Thoracic aorta endothelial cell (primary cell): ENCODE data around the gene PRG2. TPM values are rescaled to one million over a fixed set of nuclear protein-coding genes. Genes with fewer than 3 reads are reported as not detected.

ENCODE experiments used
- total RNA-seq: library from RNA; depleted of rRNA; stranded (reverse); fragments of >200 nt; gene quantifications from 2 replicates; pipeline ENCODE4 v1.2.3, GENCODE V29; 2012

PRG2 gene
- total RNA-seq = 0.07 and 0.13 TPM in 2 replicates

GRCh38 chr11:57390535-57390934 lies at the start of gene PRG2:
Gene PRG2, minus strand, starts transcription at chr11:57390650. Its CDS starts 706 bp downstream, at chr11:57389944.

GRCh38 chr11:57426929-57427726 lies 36.7 kb upstream of the PRG2 start, which contains the start of gene SLC43A3:
Gene SLC43A3, minus strand, starts transcription at chr11:57427121. Its CDS starts 949 bp downstream, at chr11:57426172.

GRCh38 chr11:57380975-57381374 lies 9.5 kb downstream of the PRG2 start, which contains the start of gene PRG3:
Gene PRG3, minus strand, starts transcription at chr11:57381150. Its CDS starts 442 bp downstream, at chr11:57380708.

GRCh38 chr11:57338142-57338541 lies 52.3 kb downstream of the PRG2 start, which contains the start of gene P2RX3:
Gene P2RX3, plus strand, starts transcription at chr11:57338352. Its CDS starts 199 bp downstream, at chr11:57338551.

Other genes starting within 250 kb of the PRG2 start
- gene LRRC55, start 208.7 kb downstream of the PRG2 start, total RNA-seq = not detected in 2 replicates
- 0.13 TPM in 1 of 2 replicates, not detected in the other for gene APLNR, start 153.4 kb downstream of the PRG2 start, total RNA-seq
- gene TNKS1BP1, start 65.7 kb downstream of the PRG2 start, total RNA-seq = 46.7 and 50.9 TPM in 2 replicates
- gene SSRP1, start 54.8 kb downstream of the PRG2 start, total RNA-seq = 123 and 143 TPM in 2 replicates
- gene P2RX3, start 52.3 kb downstream of the PRG2 start, total RNA-seq = not detected in 2 replicates
- not detected in 2 replicates for gene PRG3, start 9.5 kb downstream of the PRG2 start, total RNA-seq
- gene SLC43A3, start 36.5 kb upstream of the PRG2 start, total RNA-seq = 120 and 156 TPM in 2 replicates
- 0.22 and 0.27 TPM in 2 replicates for gene RTN4RL2, start 69.9 kb upstream of the PRG2 start, total RNA-seq
- 10.4 and 15.4 TPM in 2 replicates for gene SLC43A1, start 125.1 kb upstream of the PRG2 start, total RNA-seq
- 48.7 and 66.3 TPM in 2 replicates for gene TIMM10, start 140.1 kb upstream of the PRG2 start, total RNA-seq
- gene SMTNL1, start 146.9 kb upstream of the PRG2 start, total RNA-seq = not detected in 2 replicates
- gene UBE2L6, start 177.0 kb upstream of the PRG2 start, total RNA-seq = 15.6 and 18.7 TPM in 2 replicates
- gene SERPING1, start 207.0 kb upstream of the PRG2 start, total RNA-seq = 0.14 TPM in 1 of 2 replicates, not detected in the other